IMR-90 (cell line): ENCODE measurements around the gene GLRX3. TPM values are rescaled to one million over a fixed set of nuclear protein-coding genes. Genes with fewer than 3 reads are reported as not detected.

Experiments
- BHLHE40 ChIP-seq: fragments of 150-350 bp; IDR thresholded peaks from 2 replicates; pipeline ENCODE4 v1.6.1; 2016; ENCODE audit warnings: mild to moderate bottlenecking, low read depth, low read length
- CEBPB ChIP-seq: IDR thresholded peaks from 2 replicates; pipeline ENCODE4 v1.6.1; 2012; ENCODE audit warnings: low read depth, low read length, improper control_type of control experiment
- CHD1 ChIP-seq: IDR thresholded peaks from 2 replicates; pipeline ENCODE4 v1.6.1; 2012; ENCODE audit warnings: low read depth, low read length, improper control_type of control experiment
- FOS ChIP-seq: fragments of 150-350 bp; IDR thresholded peaks from 2 replicates; pipeline ENCODE4 v1.6.1; 2016; ENCODE audit warnings: low read depth, low read length
- MXI1 ChIP-seq: IDR thresholded peaks from 2 replicates; pipeline ENCODE4 v1.6.1; 2012; ENCODE audit warnings: low read depth, mild to moderate bottlenecking, low read length, moderate library complexity, borderline replicate concordance
- POLR2A ChIP-seq: IDR thresholded peaks from 2 replicates; pipeline ENCODE4 v1.6.1; 2012; ENCODE audit warnings: mild to moderate bottlenecking, low read depth, low read length
- RFX5 ChIP-seq: IDR thresholded peaks from 2 replicates; pipeline ENCODE4 v1.8.0; 2012; ENCODE audit warnings: low read depth, mild to moderate bottlenecking, low read length, moderate library complexity
- SMC3 ChIP-seq: fragments of 150-350 bp; IDR thresholded peaks from 2 replicates; pipeline ENCODE4 v1.6.1; 2016; ENCODE audit warnings: low read depth, mild to moderate bottlenecking, antibody characterized with exemption, low read length, moderate library complexity
- polyA plus RNA-seq, 3 experiments: library from polyadenylated mRNA; depleted of rRNA; stranded (reverse); fragments of >200 nt; gene quantifications; 2 replicates each; pipeline ENCODE4 v1.2.3, GENCODE V29; 2012; ENCODE audit warnings: low replicate concordance in 1 of 3
- total RNA-seq: library from RNA; depleted of rRNA; stranded (reverse); fragments of >200 nt; gene quantifications from 2 replicates; pipeline ENCODE4 v1.2.3, GENCODE V29; 2012

The GLRX3 gene
- total and polyA plus RNA-seq, 2 of the 4 experiments (the other 2 are of a cell fraction) = 78.7 to 81.7 TPM

GRCh38 chr10:130198651-130199050 is 62.5 kb downstream of the GLRX3 start (continued):
- TF ChIP-seq SMC3 (no peak), FOS (no peak), BHLHE40 (no peak), CEBPB (no peak), RFX5 (no peak), CHD1 (no peak), MXI1 (no peak), POLR2A (no peak)
